Adipose tissue (tissue), 3 donors: ENCODE results near the gene SPC24. TPM values are rescaled to one million over a fixed set of nuclear protein-coding genes. Genes with fewer than 3 reads are reported as not detected.

ENCODE experiments used
- H3K27ac ChIP-seq: one replicate; pipeline ENCODE4 v1.5.1; 2013; ENCODE audit warnings: low read depth, low read length
- WGBS, 3 donors: extraction: QIAGEN DNeasy Blood & Tissue Kit; methylation state at CpG; one replicate each; pipeline ENCODE4 v1.1.7; 2013; 5-methylcytosine and 5-hydroxymethylcytosine counted together
- polyA plus RNA-seq, 3 donors: library from polyadenylated mRNA; stranded (reverse); fragments of 200-250 nt; gene quantifications; one replicate each; pipeline ENCODE4 v1.2.3, GENCODE V29; 2013
- donor health status: healthy with polysubstance abuse.
- donor health status: Bipolar disorder and iron deficiency.
- donor health status: healthy.

SPC24 gene, protein sequence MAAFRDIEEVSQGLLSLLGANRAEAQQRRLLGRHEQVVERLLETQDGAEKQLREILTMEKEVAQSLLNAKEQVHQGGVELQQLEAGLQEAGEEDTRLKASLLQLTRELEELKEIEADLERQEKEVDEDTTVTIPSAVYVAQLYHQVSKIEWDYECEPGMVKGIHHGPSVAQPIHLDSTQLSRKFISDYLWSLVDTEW
- polyA plus RNA-seq, result 1 to 10 TPM in 1 of 3 donors, under 1 TPM in 2; 0.17 to 2.4 (median 0.30) TPM

DNA sequence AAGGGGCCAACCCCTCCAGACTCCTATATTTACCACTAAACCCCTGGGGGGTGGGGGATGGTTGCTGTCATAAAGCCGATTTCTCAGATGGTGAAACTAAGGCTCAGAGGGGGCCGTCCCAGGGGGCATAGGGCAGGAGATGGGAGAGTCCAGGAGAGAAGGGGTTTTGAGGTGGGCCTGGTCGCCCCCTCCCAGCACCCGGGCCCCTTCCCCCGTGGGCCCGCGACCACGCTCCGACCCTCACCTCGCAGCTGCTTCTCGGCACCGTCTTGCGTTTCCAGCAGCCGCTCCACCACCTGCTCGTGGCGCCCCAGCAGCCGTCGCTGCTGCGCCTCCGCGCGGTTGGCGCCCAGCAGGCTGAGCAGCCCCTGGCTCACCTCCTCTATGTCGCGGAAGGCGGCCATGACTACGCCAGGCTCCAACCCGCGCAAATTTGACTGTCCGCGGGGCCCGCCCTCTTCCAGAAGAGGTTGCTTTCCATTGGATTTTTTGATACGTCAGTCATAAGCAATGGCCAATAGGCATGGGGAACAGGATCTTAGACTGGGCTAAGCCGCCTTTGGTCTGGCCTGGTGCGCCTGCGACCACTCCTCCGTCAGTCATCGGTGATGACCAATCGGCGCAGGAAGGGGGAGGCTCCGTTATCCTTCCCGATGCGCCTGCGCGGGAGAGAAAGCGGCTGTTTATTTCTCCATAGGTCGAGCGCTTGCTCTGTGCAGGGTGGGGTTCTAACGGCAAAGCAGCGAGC, at the start of gene SPC24:
Gene SPC24 (minus strand): TSS at position 410 of the 748 bp plus-strand sequence. CDS start 6 bp downstream, at position 404.
- WGBS, 3 donors, result 1% methylated on average over 43 to 50 of the region's 50 CpGs
- H3K27ac ChIP-seq, result no peak within 1 kb of the TSS

DNA sequence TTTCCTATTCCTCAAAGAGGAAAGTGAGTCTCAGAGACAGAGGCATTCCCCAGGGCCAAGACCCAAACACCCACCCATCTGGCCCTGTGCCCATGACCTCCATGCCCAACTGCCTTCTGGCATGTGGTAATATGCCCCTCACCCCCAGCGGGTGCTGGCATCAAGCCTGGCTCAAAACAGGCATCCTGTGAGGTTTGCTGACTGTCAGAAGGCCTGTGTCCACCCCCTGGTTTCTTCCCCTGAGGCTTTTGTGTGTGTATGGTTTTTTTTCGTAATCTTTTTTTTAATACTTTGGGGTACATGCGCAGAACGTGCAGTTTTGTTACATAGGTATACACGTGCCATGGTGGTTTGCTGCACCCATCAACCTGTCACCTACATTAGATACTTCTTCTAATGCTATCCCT, 49.4 kb upstream of the SPC24 start:
- 26 to 52% (median 30%) methylated on average over 5 of the region's 5 CpGs for WGBS, 3 donors
- no peak overlapping the region for H3K27ac ChIP-seq

DNA sequence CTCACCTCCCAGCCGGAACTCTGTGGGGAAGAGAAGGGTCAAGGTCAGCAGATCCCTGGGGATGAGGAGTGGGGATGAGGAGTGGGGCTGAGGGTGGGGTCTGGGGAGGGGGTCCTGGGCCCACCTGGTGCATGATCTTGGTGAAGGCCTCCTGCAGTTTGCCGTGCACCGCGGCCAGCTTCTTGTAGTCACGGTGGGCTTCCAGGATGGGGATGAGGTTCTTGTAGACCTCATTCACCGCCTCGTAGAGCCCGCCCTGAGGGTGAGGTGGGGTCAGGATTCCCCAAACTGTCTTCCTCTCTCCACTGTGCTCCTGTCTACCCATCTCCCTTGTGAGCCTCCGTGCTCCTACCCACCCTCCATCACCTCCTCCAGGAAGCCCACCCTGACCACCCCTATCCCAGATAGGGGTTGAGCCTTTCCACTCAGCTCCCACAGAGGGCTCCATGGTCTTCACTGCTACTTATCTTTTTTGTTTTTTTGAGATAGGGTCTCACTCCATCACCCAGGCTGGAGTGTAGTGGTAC, 48.6 kb upstream of the SPC24 start:
- H3K27ac ChIP-seq, result no peak overlapping the region
- 61 to 81% (median 73%) methylated on average over 8 to 9 of the region's 9 CpGs for WGBS, 3 donors

DNA sequence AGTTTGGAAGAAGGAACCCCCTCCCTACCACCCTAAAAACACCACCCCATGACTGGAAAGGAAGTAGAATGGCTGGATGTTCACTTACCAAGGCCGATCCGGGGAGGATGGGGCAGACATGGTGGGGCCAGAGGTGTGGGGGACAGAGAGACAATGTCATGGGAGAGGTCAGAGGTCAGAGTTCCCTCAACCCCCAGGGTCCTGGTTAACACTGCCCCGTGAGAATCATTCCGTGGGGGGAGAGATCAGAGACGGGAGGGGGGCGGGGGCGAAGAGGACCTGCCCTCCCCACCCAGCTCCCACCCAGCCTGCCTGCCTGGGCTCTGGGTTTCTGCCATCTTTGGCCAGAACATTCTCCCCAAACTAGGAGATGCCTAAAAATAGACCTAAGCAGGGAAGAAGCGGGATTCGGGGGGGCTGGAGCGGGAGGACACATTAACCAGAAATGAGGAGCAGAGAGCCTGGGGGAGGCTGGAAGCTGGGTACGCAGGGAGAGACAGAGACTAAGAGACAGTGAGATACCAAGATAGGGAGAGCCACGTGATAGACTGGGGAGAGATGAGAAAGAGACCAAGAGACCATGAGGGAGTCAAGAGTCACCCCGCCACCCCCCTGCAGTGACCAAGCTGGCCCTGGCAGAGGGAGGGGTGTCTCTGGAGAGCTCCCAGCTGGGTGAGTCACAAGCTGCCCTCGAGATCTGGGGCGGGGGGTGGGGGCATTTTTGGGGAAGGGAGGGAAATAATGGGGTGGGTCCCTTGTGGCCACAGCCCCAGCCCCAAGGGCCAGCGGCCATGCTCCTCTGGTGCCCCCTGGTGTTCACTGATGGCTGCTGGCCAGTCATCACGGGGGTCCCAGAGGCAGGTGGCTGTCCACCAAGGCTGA, 47.9 kb upstream of the SPC24 start:
- peak overlapping the region; percentile 28 for H3K27ac ChIP-seq
- WGBS, 3 donors, result 33 to 51% (median 41%) methylated on average over 14 to 17 of the region's 17 CpGs

DNA sequence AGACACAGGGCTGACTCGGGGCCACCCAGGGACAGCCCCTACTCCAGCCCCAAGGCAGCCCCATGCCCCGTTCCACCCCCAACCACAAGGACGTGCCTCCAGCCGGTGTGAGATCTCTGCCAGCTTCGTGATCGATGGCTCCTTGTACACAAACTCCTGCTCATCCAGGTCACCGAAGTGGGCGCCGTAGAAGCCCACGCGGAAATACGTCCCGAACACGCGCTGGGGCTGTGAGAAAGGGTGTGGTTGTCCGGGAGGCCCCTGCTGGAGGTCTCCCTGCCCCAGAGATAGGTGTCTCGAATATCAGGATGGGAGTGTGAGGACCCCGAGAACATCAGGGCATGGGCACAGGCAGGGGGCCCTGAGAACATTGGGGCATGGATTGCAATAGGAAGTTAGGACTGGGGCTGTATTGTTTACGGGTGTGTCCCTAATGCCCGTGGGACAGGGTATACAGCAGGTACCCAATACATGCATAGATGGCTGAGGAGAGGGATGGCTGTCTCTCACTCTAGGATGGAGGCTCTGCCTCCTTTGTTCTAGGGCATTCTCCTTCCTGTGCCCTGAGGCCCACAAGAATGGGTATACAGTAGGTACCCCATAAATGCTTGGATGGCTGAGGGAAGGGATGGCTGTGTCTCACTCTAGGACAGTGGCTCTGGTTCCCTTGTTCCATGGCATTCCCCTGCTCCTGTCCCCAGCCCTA, 47.1 kb upstream of the SPC24 start:
- WGBS, 3 donors, result 88 to 89% (median 88%) methylated on average over 19 to 20 of the region's 20 CpGs
- H3K27ac ChIP-seq, result peak overlapping the region; percentile 28

DNA sequence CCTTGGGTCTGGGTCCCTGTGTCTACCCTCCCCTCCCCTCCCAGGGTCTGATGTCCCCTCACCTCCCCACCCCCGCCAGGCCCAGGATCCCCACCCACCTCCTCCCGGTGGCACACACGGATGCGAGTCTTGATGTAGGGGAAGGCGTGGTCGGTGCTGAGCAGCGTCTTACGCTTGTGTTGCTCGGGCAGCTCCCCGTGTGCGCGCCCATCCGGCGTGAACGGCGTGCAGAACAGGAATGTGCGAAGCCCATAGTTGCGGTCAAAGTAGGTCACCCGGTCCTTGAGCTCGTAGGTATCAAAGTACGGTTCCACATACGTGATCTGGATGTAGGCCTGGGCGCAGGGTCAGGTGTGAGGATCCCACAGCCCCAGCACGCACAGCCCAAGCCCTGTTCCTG, 46.2 kb upstream of the SPC24 start:
- no peak overlapping the region for H3K27ac ChIP-seq
- 95 to 96% (median 95%) methylated on average over 24 of the region's 24 CpGs for WGBS, 3 donors

DNA sequence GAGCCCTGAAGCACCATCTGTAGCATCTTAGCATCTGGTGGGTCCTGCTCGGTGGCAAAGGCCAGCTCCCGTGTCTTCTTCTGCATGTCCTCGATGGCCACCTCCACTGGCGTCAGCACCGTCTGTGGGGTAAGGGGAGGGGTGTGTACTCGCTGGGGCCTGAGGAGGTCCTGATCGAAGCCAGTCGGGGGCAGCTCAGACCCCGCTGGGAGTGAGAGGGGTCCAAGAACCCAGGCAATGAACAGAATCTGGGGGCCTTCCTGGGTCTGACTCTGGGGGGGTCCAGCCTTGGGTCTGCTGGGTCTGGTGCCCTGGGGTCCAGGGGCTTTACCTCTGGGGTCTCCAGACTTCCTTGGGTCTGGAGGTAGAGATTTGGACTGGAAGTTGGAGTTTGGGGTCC, 45.3 kb upstream of the SPC24 start:
- WGBS, 3 donors, result 88 to 93% (median 92%) methylated on average over 9 of the region's 9 CpGs
- no peak overlapping the region for H3K27ac ChIP-seq

DNA sequence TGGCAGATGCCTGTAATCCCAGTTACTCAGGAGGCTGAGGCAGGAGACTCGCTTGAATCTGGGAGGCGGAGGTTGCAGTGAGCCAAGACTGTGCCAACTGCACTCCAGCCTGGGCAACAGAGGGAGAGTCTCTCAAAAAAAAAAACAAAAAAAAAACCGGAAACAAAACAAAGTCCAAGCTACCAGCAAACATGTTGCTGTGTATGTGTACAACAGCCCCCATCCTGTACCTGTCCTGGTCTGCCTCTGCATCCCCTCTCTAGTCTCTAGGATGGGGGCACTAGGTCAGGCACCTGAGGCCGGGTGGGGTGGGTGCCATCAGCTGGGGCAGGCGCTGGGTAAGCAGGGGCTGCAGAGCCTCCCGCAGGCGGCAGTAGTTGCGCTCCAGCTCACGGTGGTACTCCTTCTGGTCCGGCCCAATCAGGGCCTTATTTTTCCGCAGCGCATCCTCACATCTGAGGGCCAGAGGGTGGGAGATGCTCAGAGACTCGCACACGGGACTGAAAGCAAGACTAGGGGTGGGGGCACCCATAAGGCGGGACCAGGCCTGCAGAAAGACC, 44.5 kb upstream of the SPC24 start:
- H3K27ac ChIP-seq, result no peak overlapping the region
- WGBS, 3 donors, result 84 to 92% (median 89%) methylated on average over 15 of the region's 15 CpGs

DNA sequence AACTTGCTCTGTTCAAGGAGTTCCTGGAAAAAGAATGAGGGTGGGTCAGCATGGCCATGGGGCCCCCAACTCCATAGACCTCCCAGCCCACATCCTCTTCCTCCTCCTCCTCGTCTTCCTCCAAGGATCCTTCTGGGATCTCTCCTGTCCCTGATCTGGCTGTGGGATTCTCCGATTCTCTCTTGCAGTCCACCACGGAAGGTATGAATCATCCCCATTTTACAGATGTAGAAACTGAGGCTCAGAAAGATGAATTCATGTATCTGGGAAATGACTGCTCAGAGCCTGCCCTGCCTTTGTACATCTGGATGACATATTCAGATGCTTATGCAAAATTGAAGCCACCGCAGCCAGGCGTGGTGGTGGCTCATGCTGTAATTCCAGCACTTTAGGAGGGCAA, 43.9 kb upstream of the SPC24 start:
- H3K27ac ChIP-seq, result no peak overlapping the region

DNA sequence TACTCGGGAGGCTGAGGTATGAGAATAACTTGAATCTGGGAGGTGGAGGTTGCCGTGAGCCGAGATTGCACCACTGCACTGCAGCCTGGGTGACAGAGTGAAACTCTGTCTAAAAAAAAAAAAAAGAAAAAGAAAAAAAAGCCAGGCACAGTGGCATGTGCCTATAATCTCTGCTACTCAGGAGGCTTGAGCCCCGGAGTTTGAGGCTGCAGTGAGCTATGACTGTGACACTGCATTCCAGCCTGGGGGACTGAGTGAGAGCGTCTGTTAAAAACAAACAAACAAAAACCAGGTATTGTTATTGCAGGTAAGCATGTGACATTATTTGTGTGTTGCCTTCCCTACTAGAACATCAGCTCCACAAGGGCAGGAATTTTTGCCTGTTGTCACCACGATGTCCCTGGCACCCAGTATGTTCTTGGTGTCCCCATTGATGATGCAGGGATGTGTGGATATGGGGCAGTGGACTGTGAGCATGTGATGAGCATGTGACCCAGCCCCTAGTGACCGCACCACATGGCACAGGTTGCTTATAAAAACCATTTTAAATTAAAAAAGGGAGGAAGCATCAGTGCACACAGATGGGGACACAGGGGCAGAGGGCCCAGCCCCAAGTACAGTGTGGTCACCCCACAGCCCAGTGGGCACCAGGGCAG, 43.3 kb upstream of the SPC24 start:
- 65 to 74% (median 71%) methylated on average over 7 of the region's 7 CpGs for WGBS, 3 donors
- H3K27ac ChIP-seq, result no peak overlapping the region

More for the DNA sequence above, 43.9 kb upstream of the SPC24 start:
- 62 to 91% (median 75%) methylated on average over 5 of the region's 5 CpGs for WGBS, 3 donors

DNA sequence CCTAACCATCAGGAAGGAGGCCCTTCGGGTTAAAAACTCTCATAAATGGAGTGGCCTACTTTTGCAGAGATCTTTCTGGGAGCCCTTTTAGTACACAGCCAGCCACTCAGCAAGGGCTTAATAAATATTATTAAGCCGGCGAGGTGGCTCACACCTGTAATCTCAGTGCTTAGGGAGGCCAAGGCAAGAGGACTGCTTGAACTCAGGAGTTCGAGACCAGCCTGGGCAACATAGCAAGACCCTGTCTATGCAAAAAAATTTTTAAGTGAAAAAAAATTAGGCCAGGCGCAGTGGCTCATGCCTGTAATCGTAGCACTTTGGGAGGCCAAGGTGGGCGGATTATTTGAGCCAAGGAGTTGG, 42.6 kb upstream of the SPC24 start:
- WGBS, 3 donors, result 62 to 81% (median 68%) methylated on average over 7 of the region's 7 CpGs
- no peak overlapping the region for H3K27ac ChIP-seq

DNA sequence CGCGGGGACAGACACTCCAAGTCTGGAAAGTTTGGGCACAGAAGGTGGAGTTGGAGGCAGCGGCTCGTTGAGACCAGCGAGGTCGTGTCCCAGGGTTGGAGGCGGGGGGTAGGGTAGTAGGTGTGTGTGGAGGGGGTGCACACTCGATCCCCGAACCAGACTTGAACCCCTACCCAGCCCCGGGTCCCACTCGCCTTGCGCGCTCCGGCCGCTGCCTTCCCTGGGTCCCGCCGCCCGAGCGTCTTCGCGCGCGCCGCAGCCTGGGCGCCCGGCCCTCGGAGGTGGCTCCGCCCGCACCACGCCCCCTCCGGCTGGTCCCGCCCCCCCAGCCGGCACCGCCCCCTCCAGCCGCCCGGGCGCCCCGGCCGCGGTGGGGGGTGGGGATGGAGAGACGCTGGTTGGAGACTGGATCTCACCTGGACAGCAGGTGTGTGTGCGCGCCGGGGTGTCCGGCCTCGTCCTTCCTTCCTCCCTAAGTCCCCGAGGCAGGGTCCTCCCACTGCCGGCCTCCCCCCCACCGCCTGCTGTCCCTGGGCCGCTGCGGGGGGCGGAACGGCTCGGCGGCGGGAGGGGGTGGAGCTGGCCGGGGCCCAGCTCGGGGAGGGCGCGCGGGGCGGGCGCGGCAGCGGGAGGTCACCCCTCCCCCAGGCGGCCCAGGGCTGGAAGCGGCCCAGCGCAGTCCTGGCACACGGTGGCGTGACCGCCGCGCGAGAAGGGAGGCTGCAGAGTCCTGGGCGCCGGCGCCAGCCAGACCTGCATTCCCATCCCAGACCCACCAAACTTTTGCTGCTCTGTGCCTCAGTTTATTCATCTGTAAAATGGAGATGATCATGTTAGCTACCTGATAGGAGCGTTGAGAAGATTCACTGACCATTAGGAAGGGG, 42.0 kb upstream of the SPC24 start, which contains the start of gene KANK2:
Gene KANK2 (minus strand): TSS at position 255 of the 884 bp plus-strand sequence. CDS start 3,034 bp downstream, outside the sequence.
- peak within 1 kb of the TSS; percentile 9 for H3K27ac ChIP-seq
- 1 to 2% (median 1%) methylated on average over 33 to 78 of the region's 78 CpGs for WGBS, 3 donors

DNA sequence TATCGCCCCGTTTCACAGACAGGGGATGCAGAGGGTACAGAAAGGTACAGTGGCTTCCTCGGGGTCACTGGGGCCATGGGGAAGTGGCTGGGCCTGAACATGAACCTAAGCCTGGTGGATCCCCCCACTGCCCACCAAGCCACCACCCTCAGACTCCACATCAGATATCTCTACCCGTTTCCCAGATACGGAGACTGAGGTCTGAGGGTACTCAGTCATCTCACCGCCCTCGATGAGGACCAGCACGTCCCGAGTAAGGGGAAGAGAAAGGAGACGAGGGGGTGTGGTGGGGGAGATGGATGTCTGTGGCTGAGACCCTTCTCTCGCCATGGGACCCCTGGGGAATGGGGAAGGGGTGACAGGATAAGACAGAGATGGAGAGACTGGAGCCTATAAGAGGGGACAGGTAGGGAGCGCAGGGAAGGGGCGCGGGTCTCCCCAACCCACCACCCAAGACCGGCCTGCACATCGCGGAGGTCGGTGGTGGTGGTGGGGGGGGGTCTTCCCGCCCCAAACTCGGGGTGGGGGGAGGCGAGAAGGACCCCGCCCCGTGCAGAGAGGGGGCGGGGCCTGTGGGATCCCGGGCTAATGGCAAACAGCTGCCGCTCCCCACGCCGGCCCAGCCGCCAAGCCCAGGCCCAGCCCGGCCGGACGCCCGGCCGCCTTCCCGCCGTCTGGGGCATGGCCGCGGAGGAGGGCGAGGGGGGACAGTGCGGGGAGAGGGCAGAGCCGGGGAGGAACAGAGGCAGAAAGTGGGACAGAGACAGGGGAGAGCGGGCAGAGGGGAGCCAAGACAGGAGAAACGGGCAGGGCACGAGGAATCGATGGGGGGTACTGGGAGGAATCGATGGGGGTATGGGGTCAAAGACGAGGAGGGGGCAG, 41.1 kb upstream of the SPC24 start:
- WGBS, 3 donors, result 13 to 25% (median 16%) methylated on average over 31 to 47 of the region's 47 CpGs
- H3K27ac ChIP-seq, result peak overlapping the region; percentile 9

DNA sequence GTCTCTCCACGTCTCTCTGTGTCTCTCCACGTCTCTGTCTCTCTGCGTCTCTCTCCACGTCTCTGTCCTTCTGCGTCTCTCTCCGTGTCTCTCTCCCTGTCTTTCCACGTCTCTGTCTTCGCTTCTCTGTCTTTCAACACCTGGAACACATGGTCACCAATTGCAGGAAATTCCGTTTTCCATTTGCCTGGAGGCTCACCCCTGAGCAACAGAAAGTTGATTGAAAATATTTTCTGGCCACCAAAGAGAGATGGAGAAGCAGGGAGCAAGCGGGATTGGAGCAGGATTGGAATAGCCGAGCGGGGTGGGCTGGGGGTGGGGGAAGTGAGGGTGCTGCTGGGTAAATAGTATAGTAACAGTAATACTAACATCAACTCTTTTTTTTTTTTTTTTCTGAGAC, 40.1 kb upstream of the SPC24 start:
- WGBS, 3 donors, result 53 to 81% (median 54%) methylated on average over 11 to 12 of the region's 12 CpGs
- no peak overlapping the region for H3K27ac ChIP-seq

DNA sequence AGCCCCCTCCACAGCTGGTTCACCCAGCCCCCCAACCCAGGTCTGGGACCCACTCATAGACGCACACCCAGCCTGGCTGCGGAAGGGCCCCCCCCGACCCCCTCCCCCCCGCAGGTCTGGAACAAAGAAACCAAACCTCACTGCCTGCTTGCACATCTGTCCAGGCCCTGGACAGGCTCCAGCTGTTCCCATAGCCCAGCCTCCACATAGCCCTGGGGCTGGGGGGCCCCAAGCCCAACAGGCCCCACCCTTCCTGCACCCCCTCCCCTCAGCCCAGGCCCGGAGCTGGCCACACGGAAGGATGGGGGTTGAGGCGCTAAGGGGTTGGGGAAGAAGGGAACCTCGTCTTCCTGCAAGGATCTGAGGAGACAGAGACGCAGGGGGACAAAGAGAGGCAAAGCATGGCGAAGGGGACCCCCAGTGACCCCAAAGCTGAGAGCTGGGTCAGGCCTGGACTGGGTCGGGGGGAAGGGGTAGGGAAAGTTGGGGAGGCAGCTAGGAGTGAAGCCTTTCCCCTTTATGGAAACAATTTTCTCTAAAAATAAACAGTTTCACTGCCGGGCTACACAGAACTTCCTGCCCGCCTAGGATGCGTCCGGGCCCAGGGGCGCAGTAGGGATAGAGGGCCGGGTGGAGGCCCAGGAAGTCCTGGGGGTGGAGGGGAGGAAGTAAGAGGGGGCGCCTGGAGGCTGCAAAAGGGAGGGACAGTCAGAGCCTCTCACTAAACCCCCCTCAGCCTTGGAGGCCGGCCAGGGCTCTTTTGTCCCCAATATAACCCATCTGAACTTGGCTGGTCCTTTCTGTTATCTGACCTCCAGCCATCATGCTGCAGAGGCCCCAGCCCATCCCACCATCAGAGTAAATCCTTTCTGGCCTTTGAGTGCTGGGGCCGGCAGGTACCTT, 39.3 kb upstream of the SPC24 start:
- 12 to 46% (median 15%) methylated on average over 15 to 20 of the region's 20 CpGs for WGBS, 3 donors
- H3K27ac ChIP-seq, result no peak overlapping the region
